GM19238 (cell line): Measurements from ENCODE around the gene HS6ST3.
"Not testable (repeated sequence)": the region's sequence is repeated elsewhere in the genome, so short reads cannot be mapped to it uniquely, and the experiment has no call there.

Experiments
- DNase-seq: peaks from one replicate; pipeline ENCODE4 v3.0.0; 2011; ENCODE audit warnings: low spot score; ENCODE audit not compliant: insufficient read length

The HS6ST3 gene

DNA sequence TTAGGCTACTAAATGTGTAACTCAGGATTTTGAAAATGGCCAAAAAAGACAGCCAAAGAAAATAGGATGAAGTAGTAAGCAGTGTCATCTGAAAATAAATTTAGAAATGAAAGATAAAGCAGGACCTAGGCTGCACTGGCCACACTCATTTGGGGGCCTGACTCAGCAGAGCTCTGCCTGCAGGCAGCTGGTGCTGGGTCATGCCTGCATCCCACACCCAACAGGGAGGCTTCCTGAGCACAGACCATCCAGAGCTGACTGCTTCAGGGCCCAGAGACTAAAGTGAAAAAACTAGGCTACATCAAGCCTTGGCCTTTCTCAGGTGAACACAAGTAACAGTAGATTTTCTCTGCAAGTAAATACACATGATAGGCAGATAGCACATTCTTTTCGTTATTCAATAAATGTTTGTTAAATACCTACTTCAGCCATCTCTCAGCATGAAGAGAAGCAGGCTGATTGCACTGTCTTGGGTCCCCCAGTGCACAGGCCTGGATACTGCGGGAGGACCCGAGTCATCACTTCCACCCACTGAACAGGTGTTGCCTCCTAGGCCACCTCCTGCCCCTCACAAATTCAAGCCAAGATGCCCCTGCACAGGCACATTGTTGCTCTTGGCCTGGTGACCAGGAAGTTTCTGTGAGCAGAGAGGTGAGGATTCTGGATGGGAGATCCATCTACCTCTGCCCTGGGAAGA, 620.4 kb downstream of the HS6ST3 start:
- DNase-seq = no peak

DNA sequence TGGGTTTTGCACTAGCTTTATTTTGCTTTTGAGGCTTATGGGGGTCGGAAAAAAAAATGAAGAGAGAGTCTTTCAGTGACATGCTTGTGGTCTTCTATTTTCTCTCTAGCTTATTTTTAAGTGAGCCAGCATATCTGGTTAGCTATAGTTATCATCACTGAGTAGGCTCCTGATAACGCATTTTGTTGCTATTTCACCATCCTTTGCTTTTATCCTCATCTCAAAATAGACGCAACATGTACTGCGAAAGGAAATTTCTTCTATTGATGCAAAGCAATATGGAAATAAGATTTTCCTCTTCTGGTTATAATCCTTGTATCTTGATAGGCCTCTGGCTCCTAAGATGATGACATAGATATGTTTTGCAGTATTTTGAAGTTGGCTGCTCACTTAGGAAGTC, 630.5 kb downstream of the HS6ST3 start:
- DNase-seq = no peak

DNA sequence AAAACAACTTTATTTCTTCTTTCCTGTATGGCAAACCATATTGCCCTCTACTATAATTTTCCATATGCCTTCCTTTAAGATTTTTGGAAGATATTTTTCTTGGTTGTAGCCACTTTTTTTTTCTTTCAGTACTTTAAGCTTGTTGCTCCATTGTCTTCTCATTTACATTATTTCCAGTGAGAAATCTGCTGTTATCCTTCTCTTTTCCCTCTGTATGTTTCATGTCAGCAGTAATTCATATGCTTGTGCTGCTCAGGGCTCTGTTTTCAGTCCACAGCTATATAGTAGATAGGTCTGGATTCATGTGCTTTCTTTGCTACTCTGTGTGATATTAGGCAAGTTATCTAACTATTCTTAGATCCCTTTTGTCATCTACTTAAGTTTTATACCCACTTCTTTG, 636.7 kb downstream of the HS6ST3 start:
- no peak for DNase-seq

DNA sequence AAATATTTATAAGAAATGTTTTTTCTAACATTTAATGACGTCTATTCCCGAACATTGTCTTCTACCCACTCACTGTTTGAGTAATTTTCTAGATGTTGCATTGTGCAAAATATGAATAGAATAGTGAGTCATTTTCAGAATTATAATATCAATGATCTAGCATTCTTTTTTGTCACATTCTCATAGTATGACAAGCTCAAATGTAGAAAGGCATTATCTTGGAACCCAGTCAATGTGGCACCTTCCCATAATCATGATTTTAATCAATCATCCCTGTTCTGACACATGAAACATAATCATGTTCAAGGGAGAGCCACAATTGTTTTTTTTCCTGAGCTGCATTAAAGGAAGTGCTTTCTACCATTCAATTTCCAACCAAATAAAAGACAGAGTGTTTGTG, 638.6 kb downstream of the HS6ST3 start:
- DNase-seq = no peak

DNA sequence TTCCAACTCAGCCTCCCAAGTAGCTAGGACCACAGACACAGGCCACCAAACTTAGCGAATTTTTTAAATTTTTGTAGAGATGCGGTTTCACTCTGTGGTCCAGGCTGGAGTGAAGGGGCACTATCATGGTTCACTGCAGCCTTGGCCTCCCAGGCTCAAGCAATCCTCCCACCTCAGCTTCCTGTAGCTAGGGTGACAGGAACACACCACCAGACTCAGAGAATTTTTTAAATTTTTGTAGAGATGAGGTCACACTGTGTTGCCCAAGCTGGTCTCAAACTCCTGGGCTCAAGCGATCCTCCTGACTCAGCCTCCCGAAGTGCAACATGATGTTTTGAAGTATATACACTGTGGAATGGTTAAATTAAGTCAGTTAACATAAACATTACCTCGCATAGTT, 640.8 kb downstream of the HS6ST3 start:
- no peak for DNase-seq

DNA sequence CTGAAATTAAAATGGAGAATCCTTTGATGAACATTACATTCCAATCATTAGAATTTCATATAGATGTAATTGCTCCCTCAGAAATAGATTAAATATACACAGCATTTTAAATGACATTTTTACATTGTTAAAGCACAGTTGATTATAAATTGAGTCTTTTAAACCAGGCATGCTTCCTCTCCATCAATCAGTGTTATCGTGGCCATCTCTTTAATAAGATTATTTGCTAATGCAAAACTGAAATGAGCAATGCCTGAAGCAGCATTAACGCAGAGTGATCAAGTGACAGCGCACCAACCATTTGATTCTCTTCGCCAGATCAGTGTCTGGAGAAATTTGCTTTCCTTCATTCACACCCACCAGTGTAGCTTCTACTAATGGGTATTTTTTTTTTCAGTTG, 644.6 kb downstream of the HS6ST3 start:
- no peak for DNase-seq

DNA sequence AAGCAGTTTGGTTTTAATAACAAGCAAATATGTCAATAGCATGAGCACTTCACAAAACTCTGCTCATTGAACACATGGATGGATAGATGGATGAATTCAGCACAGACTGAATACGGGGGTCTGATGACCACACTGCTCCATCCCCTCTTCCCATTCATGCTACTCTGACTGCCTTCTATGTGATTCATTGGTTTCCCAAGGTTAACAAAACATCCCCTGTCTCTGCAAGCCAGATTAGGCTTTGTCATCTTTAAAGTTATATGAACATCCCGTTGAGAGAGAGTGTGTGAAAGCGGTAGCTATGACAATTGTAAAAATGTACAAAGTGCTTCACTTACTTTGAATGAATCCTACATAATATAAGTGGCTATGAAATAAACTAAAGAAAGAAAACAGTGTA, 651.9 kb downstream of the HS6ST3 start:
- DNase-seq = no peak

DNA sequence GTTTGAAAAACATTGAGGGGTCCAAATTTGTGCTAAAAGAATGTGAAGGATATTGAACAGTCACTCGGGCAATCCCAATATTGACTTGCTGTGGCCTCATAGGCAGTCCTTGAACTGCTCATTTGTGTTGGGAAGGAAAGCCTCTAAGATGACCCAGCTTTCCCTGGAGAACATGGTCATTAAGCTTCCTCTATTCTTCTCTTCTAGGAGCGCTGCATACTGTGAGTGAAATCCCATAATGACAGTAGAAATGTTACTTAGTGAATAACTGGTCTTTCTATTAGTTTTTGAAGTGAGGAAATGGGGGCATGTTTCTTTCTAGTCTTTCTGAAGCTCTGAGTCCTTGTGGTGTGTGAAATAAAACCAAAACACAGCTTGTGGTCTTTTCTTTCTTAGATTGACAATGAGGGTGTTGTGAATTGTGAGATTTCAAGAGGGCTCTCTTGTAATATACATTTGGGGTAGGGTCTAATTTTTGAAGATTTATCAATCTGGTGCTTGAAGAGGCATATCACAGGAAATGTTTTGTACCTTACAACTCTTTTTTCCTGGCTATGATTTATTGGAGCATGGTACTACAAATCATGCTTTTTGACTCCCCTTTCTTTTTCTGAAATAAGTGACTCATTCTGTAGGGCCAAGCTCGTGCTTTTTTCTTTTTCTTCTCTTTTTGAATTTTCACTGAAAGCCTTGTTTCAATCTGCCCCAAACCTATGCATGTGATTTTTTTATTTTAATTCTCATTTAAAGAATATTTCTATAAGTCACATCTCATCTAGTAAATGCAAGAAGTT, 653.6 kb downstream of the HS6ST3 start:
- no peak for DNase-seq

DNA sequence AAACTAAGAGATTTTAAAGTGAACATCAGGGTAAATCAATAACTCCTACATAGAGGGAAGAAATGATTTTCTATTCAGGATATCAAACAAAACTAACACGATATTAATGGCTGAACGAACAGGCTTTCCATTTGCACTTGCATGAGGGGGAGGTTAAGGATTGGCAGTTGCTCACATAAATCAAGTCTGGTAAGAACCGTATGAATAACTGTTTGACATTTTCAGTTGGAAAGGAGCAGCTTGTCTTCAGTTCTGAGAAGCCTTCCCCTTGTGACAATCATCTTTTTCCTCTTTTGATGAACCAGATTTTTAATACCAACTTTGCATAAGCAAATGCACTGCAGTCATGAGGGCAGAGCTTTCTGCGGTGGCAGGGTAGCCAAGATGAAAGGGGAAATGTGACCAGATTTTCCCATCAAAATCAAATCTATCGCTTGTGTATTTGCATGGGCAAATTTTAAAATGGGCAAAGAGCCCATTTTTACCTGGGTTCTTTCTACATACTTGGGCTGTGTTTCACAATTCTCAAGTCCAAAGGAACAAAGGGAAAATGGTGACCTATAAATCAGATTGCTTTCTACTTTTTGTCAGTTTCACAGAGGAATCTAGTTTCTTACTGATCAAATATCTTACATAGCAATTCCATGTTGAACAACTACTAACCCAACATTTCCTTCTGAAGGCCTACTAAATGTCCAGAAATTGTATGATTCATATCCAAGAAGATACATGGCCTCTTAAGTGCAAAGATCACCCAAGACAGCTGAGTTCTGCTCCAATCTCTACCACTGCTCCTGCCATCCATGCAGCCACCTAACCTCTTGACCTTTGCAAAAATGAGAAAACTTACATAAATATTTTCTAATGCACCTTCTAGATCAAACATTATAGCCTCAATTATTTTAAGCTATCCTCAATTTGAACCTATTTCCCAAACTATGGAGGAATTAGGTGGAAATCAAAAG, 654.7 kb downstream of the HS6ST3 start:
- DNase-seq = no peak

DNA sequence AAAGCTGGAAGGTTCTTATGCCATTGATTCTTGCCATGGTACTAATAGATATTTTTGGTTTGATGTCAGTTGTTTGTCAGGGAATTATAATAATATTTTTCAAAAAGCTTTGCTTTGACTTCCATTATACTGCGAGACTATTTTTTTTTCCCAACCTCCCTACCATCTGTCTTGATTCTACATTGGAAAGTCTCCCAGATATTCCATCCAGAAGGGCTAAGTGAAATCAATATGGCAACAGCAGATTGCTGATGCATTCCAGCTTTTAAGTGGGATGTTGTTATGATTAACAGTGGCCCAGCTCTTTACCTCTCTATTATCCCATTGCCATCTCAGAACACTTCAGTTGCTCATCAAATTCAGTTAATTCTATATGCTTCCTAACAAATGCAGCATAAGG, 657.0 kb downstream of the HS6ST3 start:
- no peak for DNase-seq

DNA sequence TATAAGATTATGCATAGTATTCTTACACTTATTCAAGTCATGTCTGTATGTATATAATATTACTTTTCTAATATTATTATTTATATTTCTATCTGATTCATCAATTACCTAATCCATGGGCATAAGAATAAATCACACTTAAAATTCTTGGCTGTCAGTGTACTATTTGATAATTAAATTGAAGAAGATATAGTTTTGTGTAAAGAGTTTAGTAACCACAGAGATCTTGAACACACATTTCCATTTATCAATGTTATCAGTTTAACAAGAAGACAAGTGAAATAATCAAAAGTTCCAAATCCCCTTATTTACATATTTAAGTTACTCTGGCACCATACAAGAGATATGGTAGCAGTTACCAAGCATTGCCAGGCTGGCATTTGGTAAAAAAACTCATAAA, 659.9 kb downstream of the HS6ST3 start:
- no peak for DNase-seq

DNA sequence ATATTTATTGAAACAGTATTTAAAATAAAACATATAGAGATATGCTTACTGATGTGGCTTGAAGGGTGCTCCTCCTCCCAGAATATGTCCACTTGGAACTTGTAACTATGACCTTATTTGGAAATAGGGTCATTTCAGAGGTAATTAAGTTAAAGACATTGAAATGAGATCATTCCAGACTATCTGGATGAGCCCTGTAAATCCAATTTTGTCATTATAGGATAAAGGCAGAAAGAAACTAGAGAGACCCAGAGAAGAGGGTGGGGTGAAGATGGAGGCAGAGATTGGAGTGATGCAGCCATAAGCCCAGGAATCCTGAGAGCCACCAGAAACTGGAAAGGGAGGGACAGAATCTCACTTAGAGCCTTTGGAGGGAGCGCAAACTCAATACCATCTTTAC, 661.2 kb downstream of the HS6ST3 start:
- no peak for DNase-seq

DNA sequence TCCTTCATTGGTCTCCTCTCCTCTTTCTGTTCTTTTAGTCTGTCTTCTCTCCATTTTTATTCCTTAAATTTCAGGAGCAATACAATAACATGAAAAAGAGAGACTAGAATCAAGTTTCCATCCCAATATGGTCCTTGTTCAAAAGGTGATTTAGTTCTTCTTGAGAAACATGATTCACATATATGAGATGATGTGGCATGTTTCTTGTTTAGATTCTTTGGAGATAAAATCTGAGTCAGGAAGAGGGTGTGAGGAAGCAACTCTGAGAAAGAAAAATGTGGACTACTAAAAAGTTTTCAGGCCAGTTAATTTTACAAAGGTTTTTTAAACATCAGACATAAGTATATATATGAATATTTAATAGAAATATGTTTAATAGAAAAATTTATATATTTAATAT, 673.0 kb downstream of the HS6ST3 start:
- DNase-seq = no peak

DNA sequence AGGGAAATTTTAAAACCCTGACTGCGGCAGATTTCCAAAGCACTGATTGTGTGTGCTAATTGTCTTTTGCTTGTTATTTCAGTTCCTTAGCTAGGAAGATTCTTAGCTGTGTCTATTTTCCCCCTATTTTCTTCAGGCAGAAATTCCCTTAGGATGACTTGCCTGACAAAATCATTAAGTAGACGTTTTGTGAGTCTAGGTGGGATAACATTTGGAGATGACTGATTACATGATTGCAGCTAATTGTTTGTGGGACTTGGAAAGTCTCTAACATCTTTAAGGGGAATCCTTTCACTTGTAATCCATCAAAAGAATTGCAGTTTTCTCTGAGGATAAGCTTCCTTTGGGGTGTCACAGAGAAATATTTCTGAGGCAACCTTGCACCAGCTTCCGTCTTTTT, 676.4 kb downstream of the HS6ST3 start:
- no peak for DNase-seq

DNA sequence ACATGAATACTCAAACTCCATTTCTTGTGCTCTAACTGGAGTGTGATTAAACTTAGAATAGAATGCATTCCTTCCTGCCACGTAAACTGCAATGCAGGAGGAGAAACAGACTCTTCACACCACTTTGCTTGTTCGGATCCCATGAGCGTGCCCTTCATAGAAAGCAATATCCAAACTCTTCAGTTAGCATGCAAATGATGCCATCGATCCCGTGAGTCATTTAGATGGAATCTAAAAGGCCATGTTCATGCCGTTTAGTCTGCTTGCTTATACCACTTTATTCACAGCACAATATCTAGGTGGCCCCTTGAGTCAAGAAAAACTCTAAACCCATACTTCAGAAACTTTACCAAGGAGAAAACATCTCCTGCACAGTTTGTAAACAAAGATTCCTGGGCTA, 678.6 kb downstream of the HS6ST3 start:
- no peak for DNase-seq

DNA sequence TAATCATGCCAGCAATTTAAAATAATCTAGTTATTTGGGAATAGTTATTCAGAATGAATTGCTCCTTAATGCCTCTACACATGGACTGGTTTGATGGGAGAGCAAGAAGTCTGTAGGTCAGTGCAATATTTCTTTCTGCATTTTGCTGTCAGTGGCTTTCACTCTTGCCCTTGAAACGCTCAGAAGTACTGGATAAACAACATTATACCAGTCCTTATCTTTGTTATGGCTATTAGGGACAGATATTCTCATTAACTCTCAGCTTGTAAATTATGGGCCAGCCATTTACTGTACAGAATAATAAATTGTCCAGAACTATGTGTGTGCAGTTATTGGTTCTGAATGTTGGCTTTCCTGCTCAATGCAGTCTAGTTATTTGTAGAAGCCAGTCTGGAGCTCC, 680.0 kb downstream of the HS6ST3 start:
- no peak for DNase-seq

DNA sequence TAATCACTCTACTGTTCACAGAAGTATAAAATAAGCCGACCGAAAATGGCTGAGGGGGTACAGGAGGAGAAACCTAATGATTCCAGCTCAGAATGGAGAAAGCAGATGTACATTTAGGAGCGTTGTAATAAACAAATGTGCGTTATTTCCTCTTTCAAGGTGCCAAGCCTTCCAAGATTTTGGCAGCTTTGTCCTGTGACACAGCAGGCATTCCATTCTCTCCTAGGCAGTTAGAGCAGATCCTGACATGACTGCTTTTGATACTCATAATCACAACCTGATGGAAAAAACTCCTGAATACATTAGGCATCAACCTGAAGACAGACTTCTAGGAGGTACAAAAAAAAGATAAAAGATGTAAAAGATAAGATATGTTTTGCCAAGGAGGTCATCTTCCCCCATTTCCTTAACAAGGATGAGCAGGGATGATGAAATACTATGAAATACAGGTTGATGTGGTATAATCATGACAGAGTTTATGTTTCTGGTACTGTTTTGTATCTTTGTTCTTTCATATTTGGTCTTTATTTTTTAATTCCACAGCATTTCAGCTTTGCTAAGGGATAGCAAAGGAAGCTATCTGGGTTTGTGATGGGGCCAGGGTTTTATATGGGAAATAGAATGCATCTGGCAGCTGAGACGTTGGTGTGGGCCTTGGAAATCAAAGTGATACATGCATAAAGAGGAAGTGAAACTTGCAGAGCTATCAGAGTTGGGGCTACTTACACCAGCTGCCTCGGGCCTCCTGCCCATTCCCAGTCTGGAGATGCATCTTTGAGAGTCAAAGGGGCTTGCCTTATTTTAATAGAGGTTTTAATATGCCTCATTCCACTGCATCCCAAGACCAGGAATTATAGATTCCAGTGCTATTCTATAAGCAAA, 681.8 kb downstream of the HS6ST3 start:
- no peak for DNase-seq

DNA sequence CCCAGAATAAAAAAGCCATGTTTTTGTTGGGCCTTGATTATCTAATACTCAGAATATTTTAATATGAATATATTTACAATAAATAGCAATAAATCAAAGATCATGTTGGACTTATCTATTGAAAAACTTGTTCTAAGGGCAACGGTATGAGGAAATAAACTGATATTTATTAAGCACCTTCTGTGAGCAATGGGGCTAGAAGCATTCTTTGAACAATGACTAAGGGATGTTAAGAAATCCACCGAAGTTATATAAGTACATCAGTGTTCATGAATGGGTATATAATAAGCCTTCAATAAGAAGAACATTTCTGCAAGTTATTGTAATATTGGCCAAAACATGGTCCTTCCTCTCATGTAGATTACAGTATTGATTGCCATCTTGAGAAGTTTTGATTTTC, 682.5 kb downstream of the HS6ST3 start:
- DNase-seq = no peak

DNA sequence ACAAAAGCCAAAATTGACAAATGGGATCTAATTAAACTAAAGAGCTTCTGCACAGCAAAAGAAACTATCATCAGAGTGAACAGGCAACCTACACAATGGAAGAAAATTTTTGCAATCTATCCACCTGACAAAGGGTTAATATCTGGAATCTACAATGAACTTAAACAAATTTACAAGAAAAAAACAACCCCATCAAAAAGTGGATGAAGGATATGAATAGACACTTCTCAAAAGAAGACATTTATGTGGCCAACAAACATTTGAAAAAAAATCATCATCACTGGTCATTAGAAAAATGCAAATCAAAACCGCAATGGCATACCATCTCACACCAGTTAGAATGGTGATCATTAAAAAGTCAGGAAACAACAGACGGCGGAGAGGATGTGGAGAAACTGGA, 688.4 kb downstream of the HS6ST3 start:
- DNase-seq = not testable (repeated sequence)

DNA sequence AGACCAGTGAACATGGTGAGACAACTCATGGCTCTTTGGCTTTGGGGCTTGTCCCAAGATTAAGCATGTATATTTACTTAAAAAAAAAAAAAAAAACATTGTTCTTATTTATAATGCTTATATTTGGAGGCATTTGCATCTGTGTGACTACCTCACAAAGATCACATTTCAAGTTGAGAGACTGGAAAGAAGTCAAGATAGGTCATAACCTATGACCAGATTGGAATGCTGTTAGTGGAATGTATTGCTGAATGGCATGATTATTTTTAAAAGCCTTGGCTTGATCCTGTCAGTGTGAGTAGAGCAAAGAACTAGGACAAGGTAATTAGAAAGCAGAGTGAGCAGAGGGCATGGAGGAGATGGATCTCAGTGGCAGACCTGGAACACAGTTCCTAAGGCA, 689.8 kb downstream of the HS6ST3 start:
- DNase-seq = no peak

DNA sequence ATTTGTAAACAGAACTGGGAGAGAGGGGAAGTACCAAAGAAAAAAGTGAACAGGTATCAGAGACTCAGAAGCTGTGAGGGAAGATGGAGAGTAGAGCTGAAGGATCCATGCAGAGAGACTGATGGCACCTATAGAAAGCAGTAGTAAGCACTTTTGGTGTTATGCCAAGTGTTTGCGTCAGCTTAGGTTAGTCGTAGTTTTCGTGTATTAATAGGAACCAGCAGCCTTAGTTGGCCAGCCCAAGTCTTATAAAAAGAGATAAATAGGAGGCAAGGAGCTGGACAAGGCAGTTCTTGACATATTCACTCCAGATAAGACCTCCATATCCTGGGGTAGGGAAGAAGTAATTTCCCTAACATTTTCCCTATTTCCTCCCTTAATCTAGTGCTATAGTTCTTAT, 690.2 kb downstream of the HS6ST3 start:
- DNase-seq = no peak
